Type B pancreatic cell (in vitro differentiated cells): ENCODE data around the gene C12orf42. TPM values are rescaled to one million over a fixed set of nuclear protein-coding genes. Genes with fewer than 3 reads are reported as not detected.

Experiments
- DNase-seq: peaks from one replicate; pipeline ENCODE4 v3.0.0; 2021; ENCODE audit warnings: mixed read lengths; ENCODE audit not compliant: unreplicated experiment; ENCODE audit errors: extremely low spot score
- H3K27ac Mint-ChIP-seq: 2 replicates; pipeline ENCODE4 v1.8.0; 2021; ENCODE audit warnings: mild to moderate bottlenecking, mixed read lengths
- H3K27me3 Mint-ChIP-seq: 2 replicates; pipeline ENCODE4 v1.8.0; 2021; ENCODE audit warnings: mixed read lengths
- H3K36me3 Mint-ChIP-seq: 2 replicates; pipeline ENCODE4 v1.8.0; 2021; ENCODE audit warnings: mixed read lengths
- H3K4me1 Mint-ChIP-seq: one replicate; pipeline ENCODE4 v1.8.0; 2021; ENCODE audit warnings: mixed read lengths; ENCODE audit not compliant: unreplicated experiment
- H3K4me3 Mint-ChIP-seq: 2 replicates; pipeline ENCODE4 v1.8.0; 2021; ENCODE audit warnings: mild to moderate bottlenecking, mixed read lengths
- H3K9me3 Mint-ChIP-seq: 2 replicates; pipeline ENCODE4 v1.8.0; 2021; ENCODE audit warnings: mixed read lengths
- total RNA-seq: library from RNA; stranded (reverse); gene quantifications from 2 replicates; pipeline ENCODE4 v1.2.1, GENCODE V29; 2021; ENCODE audit warnings: low replicate concordance
- TF ChIP-seq, protein P1 (sequence below): fragments of 200-600 bp; sonication (generic); conservative IDR thresholded peaks from 2 replicates; pipeline ENCODE4 v1.5.0; 2021; ENCODE audit warnings: antibody characterized with exemption, mild to moderate bottlenecking

Gene C12orf42
- total RNA-seq, 1 donor from 2014 or later: not detected

DNA sequence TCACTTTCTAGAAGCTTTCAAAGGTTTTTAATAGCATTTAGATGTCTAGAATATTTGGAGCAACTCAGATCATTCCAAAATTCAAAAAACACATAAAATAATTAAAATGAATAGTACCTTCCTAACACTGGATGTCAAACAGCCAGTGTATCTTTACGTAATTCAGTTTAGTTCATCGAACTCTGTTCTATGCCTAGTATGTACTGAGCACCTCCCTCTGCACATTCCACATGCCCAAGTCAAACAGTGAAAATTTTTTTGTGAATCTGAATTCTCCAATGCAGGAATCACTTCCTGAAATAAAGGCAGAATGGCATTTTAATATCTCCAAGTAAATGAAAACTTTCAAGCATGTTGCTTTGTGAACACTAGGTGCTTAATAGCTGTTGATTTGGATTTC is 192.3 kb downstream of the C12orf42 start:
- H3K9me3 Mint-ChIP-seq: no peaks in the 10 kb centered on the region
- TF ChIP-seq, protein P1, sequence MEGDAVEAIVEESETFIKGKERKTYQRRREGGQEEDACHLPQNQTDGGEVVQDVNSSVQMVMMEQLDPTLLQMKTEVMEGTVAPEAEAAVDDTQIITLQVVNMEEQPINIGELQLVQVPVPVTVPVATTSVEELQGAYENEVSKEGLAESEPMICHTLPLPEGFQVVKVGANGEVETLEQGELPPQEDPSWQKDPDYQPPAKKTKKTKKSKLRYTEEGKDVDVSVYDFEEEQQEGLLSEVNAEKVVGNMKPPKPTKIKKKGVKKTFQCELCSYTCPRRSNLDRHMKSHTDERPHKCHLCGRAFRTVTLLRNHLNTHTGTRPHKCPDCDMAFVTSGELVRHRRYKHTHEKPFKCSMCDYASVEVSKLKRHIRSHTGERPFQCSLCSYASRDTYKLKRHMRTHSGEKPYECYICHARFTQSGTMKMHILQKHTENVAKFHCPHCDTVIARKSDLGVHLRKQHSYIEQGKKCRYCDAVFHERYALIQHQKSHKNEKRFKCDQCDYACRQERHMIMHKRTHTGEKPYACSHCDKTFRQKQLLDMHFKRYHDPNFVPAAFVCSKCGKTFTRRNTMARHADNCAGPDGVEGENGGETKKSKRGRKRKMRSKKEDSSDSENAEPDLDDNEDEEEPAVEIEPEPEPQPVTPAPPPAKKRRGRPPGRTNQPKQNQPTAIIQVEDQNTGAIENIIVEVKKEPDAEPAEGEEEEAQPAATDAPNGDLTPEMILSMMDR: no peak
- H3K36me3 Mint-ChIP-seq: no peaks in the 10 kb centered on the region
- no peak overlapping the region for H3K4me3 Mint-ChIP-seq
- no peaks in the 10 kb centered on the region for H3K4me1 Mint-ChIP-seq
- H3K27ac Mint-ChIP-seq: no peak overlapping the region
- no peak for DNase-seq
- H3K27me3 Mint-ChIP-seq: peaks cover 52% of the 10 kb centered on the region

DNA sequence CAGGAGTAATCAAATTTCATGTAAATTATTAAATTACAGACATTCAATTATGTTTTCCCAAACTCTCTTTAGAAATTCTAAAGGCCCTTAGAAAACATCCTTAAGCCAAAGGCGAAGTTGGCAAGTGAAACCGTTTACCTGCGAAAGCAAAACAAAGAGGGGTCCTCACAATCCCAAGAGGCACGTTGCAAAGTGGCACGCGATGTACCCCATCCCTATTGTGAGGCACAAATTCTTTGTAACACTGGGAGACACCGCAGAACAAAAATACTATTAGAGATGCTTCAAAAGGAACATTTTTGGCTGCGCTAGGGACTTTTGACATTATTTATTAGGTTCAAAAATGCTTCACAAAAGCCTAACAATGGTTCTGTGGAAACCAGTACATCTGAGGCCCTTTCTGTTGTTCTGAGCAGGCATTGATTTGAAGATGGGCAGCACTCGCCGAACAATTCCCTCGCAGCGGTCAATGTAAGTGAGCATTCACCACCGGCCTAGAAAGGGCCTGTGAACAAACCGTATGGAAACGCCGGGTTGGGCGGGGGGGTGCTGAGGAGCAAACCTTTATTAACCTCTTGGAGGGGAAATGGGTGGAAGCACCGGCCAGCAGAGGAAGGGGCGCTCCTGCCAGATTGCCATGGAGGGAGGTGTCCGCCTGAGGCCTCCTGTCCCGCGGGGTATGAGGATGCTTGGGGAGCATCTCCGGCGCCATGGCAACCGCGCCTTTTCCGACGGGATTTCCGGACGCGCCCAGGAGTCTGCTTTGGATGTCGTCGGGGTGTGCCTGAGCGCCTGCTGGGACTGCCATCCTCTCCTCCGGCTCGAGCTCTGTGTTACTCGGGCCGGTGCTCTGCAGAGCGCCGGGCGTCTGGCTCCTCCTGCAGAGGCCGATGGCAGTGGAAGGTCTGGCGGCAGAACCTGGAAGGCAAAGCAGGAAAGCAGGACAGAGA is 193.9 kb downstream of the C12orf42 start:
- Mint-ChIP-seq H3K27ac (no peak overlapping the region), H3K36me3 (no peaks in the 10 kb centered on the region), H3K4me1 (no peaks in the 10 kb centered on the region), H3K27me3 (peaks cover 53% of the 10 kb centered on the region), H3K9me3 (no peaks in the 10 kb centered on the region), H3K4me3 (peak overlapping the region; percentile 13)
- no peak for DNase-seq
- TF ChIP-seq, protein P1: no peak

DNA sequence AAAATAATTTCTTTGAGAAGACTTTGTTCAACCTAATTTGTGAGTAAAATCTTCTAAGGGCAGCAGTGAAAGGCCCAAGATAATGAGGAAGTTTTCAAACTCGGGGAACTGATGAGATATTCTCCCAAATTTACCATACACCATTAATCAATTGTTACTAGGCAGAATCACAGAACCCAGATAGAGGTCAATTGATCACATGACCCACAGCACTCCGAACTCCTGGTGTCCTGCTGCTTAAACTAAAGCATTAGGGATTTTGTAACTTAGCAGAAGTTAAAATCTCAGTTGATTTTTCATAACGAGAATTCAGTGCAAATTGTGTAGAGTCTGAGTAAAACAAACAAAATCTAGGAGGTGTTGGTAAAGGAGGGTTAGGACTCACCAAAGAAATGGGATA is 207.8 kb downstream of the C12orf42 start:
- no peak for DNase-seq
- TF ChIP-seq, protein P1: no peak
- Mint-ChIP-seq H3K9me3 (no peaks in the 10 kb centered on the region), H3K27me3 (peaks cover 9% of the 10 kb centered on the region), H3K27ac (no peak overlapping the region), H3K36me3 (no peaks in the 10 kb centered on the region), H3K4me1 (no peaks in the 10 kb centered on the region), H3K4me3 (no peak overlapping the region)

GRCh38 chr12:103282124-103282523 is 213.6 kb downstream of the C12orf42 start:
- peaks cover 15% of the 10 kb centered on the region for H3K27me3 Mint-ChIP-seq
- H3K4me3 Mint-ChIP-seq: no peak overlapping the region
- DNase-seq: no peak
- H3K4me1 Mint-ChIP-seq: no peaks in the 10 kb centered on the region
- TF ChIP-seq, protein P1: no peak
- H3K36me3 Mint-ChIP-seq: no peaks in the 10 kb centered on the region
- no peak overlapping the region for H3K27ac Mint-ChIP-seq
- no peaks in the 10 kb centered on the region for H3K9me3 Mint-ChIP-seq

DNA sequence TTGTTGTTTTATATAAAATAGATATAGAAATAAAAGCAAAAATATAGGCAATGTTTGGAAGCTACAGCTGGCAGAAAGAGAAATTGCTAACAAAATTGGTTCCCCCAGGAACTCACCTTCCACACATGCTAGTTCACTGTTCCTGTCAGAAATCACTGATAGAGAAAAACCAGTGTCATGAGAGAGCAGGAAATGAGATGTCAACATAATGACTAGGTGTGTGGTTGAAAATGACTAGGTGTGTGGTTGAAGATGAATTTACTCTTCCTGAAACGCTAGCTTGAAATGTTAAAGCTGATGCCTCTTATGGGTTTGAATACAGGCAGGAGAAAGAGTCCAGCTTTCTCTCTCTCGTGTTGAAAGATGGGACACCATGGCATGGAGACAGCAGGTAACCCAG is 216.3 kb downstream of the C12orf42 start:
- TF ChIP-seq, protein P1: no peak
- peaks cover 19% of the 10 kb centered on the region for H3K27me3 Mint-ChIP-seq
- no peaks in the 10 kb centered on the region for H3K36me3 Mint-ChIP-seq
- H3K4me1 Mint-ChIP-seq: no peaks in the 10 kb centered on the region
- H3K27ac Mint-ChIP-seq: no peak overlapping the region
- no peak for DNase-seq
- no peak overlapping the region for H3K4me3 Mint-ChIP-seq
- no peaks in the 10 kb centered on the region for H3K9me3 Mint-ChIP-seq
